ENCODE results near the gene NKX1-2.

Gene NKX1-2

GRCh38 chr10:124476043-124476725 is 26.3 kb upstream of the NKX1-2 start:
- DNase-seq (ENCODE audit: low spot score) = no peak

- DNase-seq (ENCODE audit: low spot score) = no peak
These were observed 24.8 kb upstream of the NKX1-2 start for GRCh38 chr10:124474514-124475070.

- no peak for DNase-seq (ENCODE audit: low spot score)
These were observed 23.2 kb upstream of the NKX1-2 start for GRCh38 chr10:124473070-124473469.

GRCh38 chr10:124472071-124472470 is 22.2 kb upstream of the NKX1-2 start:
- DNase-seq (ENCODE audit: low spot score) = no peak

- DNase-seq (ENCODE audit: low spot score) = no peak
These were observed 21.0 kb upstream of the NKX1-2 start for GRCh38 chr10:124470544-124471434.

GRCh38 chr10:124469956-124470484 is 20.2 kb upstream of the NKX1-2 start:
- no peak for DNase-seq (ENCODE audit: low spot score)

GRCh38 chr10:124468624-124469023 is 18.8 kb upstream of the NKX1-2 start:
- DNase-seq (ENCODE audit: low spot score) = no peak

- DNase-seq (ENCODE audit: low spot score) = no peak
These were observed 17.3 kb upstream of the NKX1-2 start for GRCh38 chr10:124467165-124467564.

GRCh38 chr10:124465777-124466488 is 16.1 kb upstream of the NKX1-2 start:
- DNase-seq (ENCODE audit: low spot score) = no peak

- no peak for DNase-seq (ENCODE audit: low spot score)
These were observed 15.4 kb upstream of the NKX1-2 start for GRCh38 chr10:124465003-124465776.

GRCh38 chr10:124464028-124464965 is 14.5 kb upstream of the NKX1-2 start:
- DNase-seq (ENCODE audit: low spot score) = no peak

GRCh38 chr10:124462348-124462695 is 12.5 kb upstream of the NKX1-2 start:
- DNase-seq (ENCODE audit: low spot score) = no peak

- peak; percentile 85 for DNase-seq (ENCODE audit: low spot score)
These were observed 12.0 kb upstream of the NKX1-2 start, which contains the start of gene LHPP for GRCh38 chr10:124461642-124462347. TSS of gene LHPP (plus strand) at chr10:124461823. CDS start at chr10:124461863, 40 bp downstream.

GRCh38 chr10:124460144-124460543 is 10.3 kb upstream of the NKX1-2 start:
- DNase-seq (ENCODE audit: low spot score) = no peak

- no peak for DNase-seq (ENCODE audit: low spot score)
These were observed 9.6 kb upstream of the NKX1-2 start for GRCh38 chr10:124459395-124459794.

- no peak for DNase-seq (ENCODE audit: low spot score)
These were observed 9.1 kb upstream of the NKX1-2 start for GRCh38 chr10:124458889-124459288.

- no peak for DNase-seq (ENCODE audit: low spot score)
These were observed 8.6 kb upstream of the NKX1-2 start for GRCh38 chr10:124458473-124458872.

- DNase-seq (ENCODE audit: low spot score) = no peak
These were observed 5.6 kb upstream of the NKX1-2 start for GRCh38 chr10:124455441-124455840.

GRCh38 chr10:124453960-124454610 is 4.2 kb upstream of the NKX1-2 start:
- no peak for DNase-seq (ENCODE audit: low spot score)

Measured in Ammon's horn (tissue), 1 donor.